Mesodermal cell (in vitro differentiated cells): ENCODE results near the gene GNG10.

Experiments
- H3K27ac ChIP-seq: 2 replicates; pipeline ENCODE4 v1.7.0; 2013; ENCODE audit warnings: mild to moderate bottlenecking, low read depth, low read length, moderate library complexity; ENCODE audit not compliant: severe bottlenecking
- H3K36me3 ChIP-seq: 2 replicates; pipeline ENCODE4 v1.7.1; 2013; ENCODE audit warnings: mild to moderate bottlenecking, low read length, moderate library complexity; ENCODE audit not compliant: control insufficient read depth, insufficient read depth
- H3K4me1 ChIP-seq: one replicate; pipeline ENCODE4 v1.7.1; 2013; ENCODE audit warnings: mild to moderate bottlenecking, low read length; ENCODE audit not compliant: insufficient read depth, control insufficient read depth, poor library complexity, severe bottlenecking
- H3K4me3 ChIP-seq: 2 replicates; pipeline ENCODE4 v1.7.0; 2013; ENCODE audit warnings: low read length, control low read depth, mild to moderate bottlenecking; ENCODE audit not compliant: insufficient read depth, poor library complexity, severe bottlenecking; ENCODE audit errors: extremely low read depth
- H3K9me3 ChIP-seq: 2 replicates; pipeline ENCODE4 v1.7.1; 2013; ENCODE audit warnings: mild to moderate bottlenecking, low read length, moderate library complexity; ENCODE audit not compliant: control insufficient read depth
- WGBS, 2 experiments: methylation state at CpG; one replicate each; pipeline ENCODE4 v1.1.5; 2013; ENCODE audit warnings: missing lambda C conversion rate in 2 of 2; ENCODE audit not compliant: insufficient coverage in 2 of 2; 5-methylcytosine and 5-hydroxymethylcytosine counted together

GNG10 gene

DNA sequence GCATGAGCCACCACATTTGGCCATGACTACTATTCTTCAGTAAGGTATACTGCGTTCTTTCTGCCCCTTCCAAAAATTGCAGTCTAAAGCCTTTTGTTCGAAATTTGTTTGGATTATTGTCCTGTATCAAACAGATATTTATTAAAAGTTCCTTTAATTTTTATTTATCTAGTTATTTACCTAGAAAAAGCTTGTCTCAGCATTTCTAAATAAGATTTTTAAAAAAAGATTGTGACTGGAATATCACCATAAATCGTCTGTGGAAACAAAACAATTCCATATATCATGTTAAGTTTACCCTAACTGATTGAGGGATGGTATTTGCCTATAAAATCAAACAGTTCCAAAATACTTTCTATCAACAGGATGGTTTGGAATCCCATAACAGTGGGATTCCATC is 14.7 kb downstream of the GNG10 start:
- Histone ChIP-seq H3K36me3 (peaks cover 29% of the 10 kb centered on the region), H3K9me3 (no peaks in the 10 kb centered on the region), H3K27ac (no peak overlapping the region), H3K4me1 (no peaks in the 10 kb centered on the region), H3K4me3 (no peak overlapping the region)
- no CpG with 5 or more reads among the region's 3 CpGs for WGBS, 2 experiments

DNA sequence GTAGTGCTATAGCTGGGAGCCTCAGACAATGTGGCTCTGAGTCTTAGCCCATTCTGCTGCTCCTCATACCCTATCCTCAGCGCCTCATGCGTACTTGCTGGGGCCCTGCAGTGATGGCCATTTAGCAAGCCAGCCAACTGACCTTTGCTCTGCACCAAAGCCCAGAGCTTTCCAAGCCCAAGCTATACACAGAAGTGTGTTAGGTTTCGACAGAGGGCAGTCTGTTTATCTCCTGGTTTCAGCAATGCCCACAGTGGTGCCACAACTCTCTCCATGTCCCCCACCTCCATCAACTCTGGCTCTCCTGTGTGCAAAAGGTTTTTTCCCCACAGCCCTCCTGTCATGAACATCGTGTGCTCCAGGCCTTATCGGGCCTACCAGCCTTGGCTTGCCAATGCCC is 16.9 kb downstream of the GNG10 start:
- Histone ChIP-seq H3K4me3 (no peak overlapping the region), H3K9me3 (no peaks in the 10 kb centered on the region), H3K4me1 (no peaks in the 10 kb centered on the region), H3K27ac (no peak overlapping the region), H3K36me3 (peaks cover 25% of the 10 kb centered on the region)
- WGBS, 2 experiments = 95 to 97% methylated on average over 4 to 5 of the region's 5 CpGs

DNA sequence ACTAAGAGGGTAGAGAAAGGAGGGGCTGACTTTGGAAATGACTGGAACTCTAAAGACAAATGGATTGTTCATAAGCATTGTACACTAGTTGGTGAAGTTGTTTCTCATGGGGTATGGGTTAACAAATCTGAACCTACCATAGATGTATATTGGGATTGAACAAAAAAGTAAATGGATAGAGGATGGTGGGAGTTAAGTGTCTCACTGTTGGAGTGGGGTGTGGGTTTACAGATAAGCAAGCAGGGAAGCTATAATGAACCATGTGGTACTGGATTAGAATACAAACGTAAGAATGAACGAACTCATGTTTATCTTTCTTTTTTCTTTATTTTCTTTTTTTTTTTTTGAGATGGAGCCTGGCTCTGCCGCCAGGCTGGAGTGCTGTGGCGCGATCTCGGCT is 17.8 kb downstream of the GNG10 start:
- peaks cover 25% of the 10 kb centered on the region for H3K36me3 ChIP-seq
- WGBS, 2 experiments = 98 to 100% methylated on average over 3 to 4 of the region's 6 CpGs
- H3K9me3 ChIP-seq = no peaks in the 10 kb centered on the region
- no peak overlapping the region for H3K4me3 ChIP-seq
- H3K27ac ChIP-seq = no peak overlapping the region
- H3K4me1 ChIP-seq = no peaks in the 10 kb centered on the region

DNA sequence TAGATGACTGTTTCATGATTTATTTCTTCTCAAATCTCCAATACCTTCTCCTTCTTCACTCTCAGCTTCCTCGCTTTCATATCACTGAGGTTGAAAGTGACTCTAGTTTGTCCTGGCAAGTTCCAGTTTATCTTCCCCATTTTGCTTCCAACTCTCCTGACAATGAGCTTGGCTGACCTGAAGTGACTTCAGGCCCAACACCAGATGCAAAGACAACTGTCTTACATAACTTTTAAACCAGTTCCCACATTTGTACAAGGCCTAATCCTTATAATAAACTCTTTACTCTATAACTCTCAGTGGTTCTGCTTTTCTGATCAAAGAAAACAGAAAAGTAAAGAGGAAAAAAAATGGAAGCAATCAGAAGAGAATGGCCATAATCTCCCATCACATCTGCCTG is 22.0 kb downstream of the GNG10 start:
- Histone ChIP-seq H3K4me1 (no peaks in the 10 kb centered on the region), H3K9me3 (no peaks in the 10 kb centered on the region), H3K27ac (no peak overlapping the region), H3K36me3 (peaks cover 16% of the 10 kb centered on the region), H3K4me3 (no peak overlapping the region)
- 79 to 88% methylated on average over 1 of the region's 1 CpG for WGBS, 2 experiments

DNA sequence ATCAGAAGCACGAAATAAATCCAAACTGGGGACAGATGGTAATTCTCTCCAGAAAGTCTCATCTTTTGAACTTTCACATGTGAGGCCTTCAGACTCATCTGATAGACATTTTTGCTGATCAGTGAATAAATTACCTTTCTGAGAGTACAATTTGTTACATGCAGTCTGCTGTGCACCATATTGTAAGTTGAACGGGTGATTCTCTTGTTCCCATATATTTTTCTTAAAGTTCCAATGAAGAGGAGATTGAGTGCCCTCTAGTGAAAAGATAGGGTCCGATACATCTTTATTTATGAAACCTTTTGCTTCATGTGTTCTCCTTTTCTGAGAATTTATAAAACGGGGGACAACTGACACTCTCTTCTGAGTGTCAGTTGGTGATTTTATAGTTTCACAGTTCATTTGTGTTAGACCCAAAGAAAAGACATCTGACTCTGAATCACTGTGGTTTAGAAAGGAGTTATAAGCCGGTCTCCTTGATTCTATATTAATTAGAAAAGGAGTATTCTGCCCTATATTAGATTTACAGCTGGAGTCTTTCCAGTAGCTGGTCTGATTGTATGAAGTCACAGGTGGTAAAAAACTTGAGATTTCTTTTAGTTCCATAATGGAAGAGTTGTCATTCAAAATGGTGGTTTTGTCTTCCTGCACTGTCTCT is 30.4 kb downstream of the GNG10 start:
- H3K4me1 ChIP-seq = no peaks in the 10 kb centered on the region
- H3K9me3 ChIP-seq = no peaks in the 10 kb centered on the region
- H3K4me3 ChIP-seq = no peak overlapping the region
- H3K27ac ChIP-seq = no peak overlapping the region
- WGBS, 2 experiments = 93 to 100% methylated on average over 1 to 3 of the region's 5 CpGs
- H3K36me3 ChIP-seq = no peaks in the 10 kb centered on the region

DNA sequence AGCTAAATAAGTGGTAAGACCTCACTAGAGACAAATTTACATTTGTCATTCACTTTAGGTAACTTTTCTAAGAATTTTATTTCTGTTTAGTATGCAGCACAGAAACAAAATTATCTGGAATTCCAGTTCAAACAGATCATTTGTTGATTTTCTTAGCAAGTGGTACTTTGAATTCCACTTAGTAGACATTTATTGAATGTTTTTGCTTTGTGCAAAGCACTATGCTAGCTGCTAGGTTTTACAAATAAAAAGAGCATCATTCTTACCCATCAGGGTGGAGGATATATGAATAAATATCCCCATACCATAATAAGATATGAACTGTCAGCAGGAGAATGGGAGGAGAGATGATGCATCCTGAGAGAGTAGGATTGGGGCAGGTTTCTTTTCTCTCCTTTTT is 35.4 kb downstream of the GNG10 start:
- Histone ChIP-seq H3K27ac (no peak overlapping the region), H3K4me3 (no peak overlapping the region), H3K4me1 (no peaks in the 10 kb centered on the region), H3K9me3 (peaks cover 8% of the 10 kb centered on the region), H3K36me3 (no peaks in the 10 kb centered on the region)

DNA sequence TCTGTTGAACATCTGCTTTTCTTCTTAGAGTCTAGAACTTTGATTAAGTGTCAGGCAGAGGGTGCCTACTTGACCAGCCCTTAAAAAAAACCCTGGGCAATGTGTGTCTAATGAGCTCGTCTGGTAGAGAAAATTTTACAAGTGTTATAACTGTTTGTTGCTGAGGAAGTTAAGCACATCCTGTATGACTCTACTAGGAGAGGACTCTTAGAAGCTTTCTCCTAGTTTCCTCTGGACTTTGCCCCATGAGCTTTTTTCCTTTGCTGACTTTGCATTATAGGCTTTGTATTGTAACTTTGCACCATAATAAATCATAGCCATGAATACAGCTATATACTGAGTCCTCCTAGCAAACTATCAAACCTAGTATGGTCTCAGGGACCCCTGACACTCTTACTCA is 39.4 kb downstream of the GNG10 start:
- Histone ChIP-seq H3K36me3 (no peaks in the 10 kb centered on the region), H3K4me3 (no peak overlapping the region), H3K27ac (peak overlapping the region; percentile 63), H3K4me1 (no peaks in the 10 kb centered on the region), H3K9me3 (peaks cover 8% of the 10 kb centered on the region)
- WGBS, 2 experiments = 88 to 100% methylated on average over 1 of the region's 1 CpG

DNA sequence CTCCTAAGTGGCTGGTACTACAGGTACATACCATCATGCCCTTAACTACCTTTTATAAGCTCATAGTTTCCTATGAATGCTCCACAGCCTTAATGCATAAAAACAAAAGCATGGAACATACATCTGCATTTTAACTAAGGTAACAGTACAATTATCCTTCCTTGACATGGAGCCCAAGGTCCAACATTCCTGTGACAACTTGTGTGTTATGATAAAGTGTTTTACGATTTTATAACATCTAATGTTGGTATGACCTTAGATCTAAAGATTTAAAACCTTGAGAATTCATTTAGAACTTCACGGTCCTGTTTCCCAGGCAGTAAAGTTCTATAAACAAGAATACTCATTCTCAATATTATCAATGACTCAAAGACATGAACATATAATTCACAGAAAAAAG is 43.1 kb downstream of the GNG10 start:
- Histone ChIP-seq H3K4me3 (no peak overlapping the region), H3K9me3 (peaks cover 4% of the 10 kb centered on the region), H3K27ac (no peak overlapping the region), H3K4me1 (no peaks in the 10 kb centered on the region), H3K36me3 (no peaks in the 10 kb centered on the region)
- 100% methylated on average over 1 of the region's 2 CpGs; no CpG with 5 or more reads in 1 of the 2 experiments for WGBS, 2 experiments

DNA sequence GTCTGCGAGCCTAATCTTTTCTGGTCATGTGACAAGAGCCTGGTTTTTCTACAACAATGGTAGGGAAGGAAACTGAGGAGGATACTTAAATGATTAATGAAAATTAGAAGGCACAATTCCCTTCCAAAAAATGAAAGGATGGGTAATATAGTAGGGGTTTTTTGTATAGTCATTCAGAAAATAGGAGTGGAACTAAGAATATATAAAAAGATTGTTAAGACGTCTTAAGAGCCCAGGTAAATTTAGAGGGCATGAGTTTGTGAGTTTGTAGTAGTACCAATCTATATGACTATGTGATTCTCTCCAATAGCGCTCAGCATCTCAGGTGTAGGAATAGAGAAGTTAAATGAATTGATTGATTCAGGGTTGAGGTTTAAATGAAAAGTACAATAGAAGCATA is 50.1 kb downstream of the GNG10 start:
- 95 to 100% methylated on average over 2 to 3 of the region's 3 CpGs for WGBS, 2 experiments
- H3K27ac ChIP-seq = no peak overlapping the region
- no peaks in the 10 kb centered on the region for H3K9me3 ChIP-seq
- no peak overlapping the region for H3K4me3 ChIP-seq
- no peaks in the 10 kb centered on the region for H3K36me3 ChIP-seq
- no peaks in the 10 kb centered on the region for H3K4me1 ChIP-seq

DNA sequence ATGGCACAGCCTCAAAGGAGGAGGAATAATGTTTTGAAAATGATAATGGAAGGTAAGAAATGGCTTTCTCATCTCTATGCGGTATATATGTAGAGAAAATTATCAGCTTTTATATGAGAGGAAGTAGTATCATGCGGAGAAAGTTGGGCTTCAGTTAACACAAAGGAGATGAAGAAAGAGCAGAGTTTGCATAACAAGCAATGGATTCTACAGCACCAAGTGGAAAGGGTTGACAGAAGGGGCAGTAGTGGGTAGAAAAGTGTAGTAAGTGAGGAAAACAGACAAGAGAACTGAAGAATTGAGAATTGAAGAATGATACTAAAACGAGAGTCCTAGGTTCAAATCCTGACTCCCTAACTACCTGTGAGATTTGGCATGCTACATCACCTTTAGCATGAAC is 51.0 kb downstream of the GNG10 start:
- Histone ChIP-seq H3K36me3 (no peaks in the 10 kb centered on the region), H3K4me3 (no peak overlapping the region), H3K9me3 (no peaks in the 10 kb centered on the region), H3K4me1 (no peaks in the 10 kb centered on the region), H3K27ac (no peak overlapping the region)
- 78 to 86% methylated on average over 2 to 3 of the region's 3 CpGs for WGBS, 2 experiments

DNA sequence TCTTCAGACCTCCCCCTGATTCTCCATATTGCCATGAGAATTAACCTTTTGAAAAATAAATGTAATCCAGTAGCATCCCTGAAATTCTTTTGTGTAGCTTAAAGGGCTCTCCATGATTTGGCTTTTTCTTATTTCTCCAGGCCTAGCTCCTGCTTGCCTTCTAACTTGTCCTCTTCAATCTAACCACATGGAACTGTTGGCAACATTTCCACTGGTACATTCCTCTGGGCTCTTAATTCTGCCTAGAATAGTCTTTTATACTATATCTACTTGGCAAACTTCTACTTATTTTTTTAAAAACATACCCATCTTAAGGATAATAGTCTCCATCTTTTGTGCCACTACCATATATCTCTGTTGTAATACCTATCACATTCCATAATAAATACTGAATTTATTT is 54.1 kb downstream of the GNG10 start:
- Histone ChIP-seq H3K4me3 (no peak overlapping the region), H3K27ac (no peak overlapping the region), H3K4me1 (no peaks in the 10 kb centered on the region), H3K36me3 (no peaks in the 10 kb centered on the region), H3K9me3 (no peaks in the 10 kb centered on the region)
